HG03039 (cell line): ENCODE results near the gene PIK3R1.

Experiments used
- ATAC-seq: cut with Tn5 transposase; IDR thresholded peaks from one replicate; pipeline ENCODE4 v1.9.1; 2021; ENCODE audit warnings: mild to moderate bottlenecking, moderate library complexity; ENCODE audit not compliant: unreplicated experiment

PIK3R1 gene

GRCh38 chr5:68292316-68292715 is 76.8 kb downstream of the PIK3R1 start:
- ATAC-seq: no peak

- ATAC-seq: no peak
These were observed 80.2 kb downstream of the PIK3R1 start for GRCh38 chr5:68295772-68296171.

GRCh38 chr5:68296895-68297294 is 81.3 kb downstream of the PIK3R1 start:
- ATAC-seq: no peak

- ATAC-seq: no peak
These were observed 82.1 kb downstream of the PIK3R1 start for GRCh38 chr5:68297656-68298055.

- ATAC-seq: no peak
These were observed 82.9 kb downstream of the PIK3R1 start for GRCh38 chr5:68298479-68298878.

GRCh38 chr5:68299105-68299504 is 83.5 kb downstream of the PIK3R1 start:
- no peak for ATAC-seq

- ATAC-seq: no peak
These were observed 84.0 kb downstream of the PIK3R1 start for GRCh38 chr5:68299575-68299974.

GRCh38 chr5:68303038-68303738 is 87.6 kb downstream of the PIK3R1 start:
- no peak for ATAC-seq

- ATAC-seq: no peak
These were observed 88.3 kb downstream of the PIK3R1 start for GRCh38 chr5:68303754-68304420.

GRCh38 chr5:68304421-68305052 is 89.0 kb downstream of the PIK3R1 start:
- no peak for ATAC-seq

GRCh38 chr5:68305223-68305870 is 89.8 kb downstream of the PIK3R1 start:
- ATAC-seq: no peak

- ATAC-seq: no peak
These were observed 90.9 kb downstream of the PIK3R1 start for GRCh38 chr5:68306361-68307014.

- ATAC-seq: no peak
These were observed 97.8 kb downstream of the PIK3R1 start for GRCh38 chr5:68313336-68313735.

GRCh38 chr5:68314465-68314864 is 98.9 kb downstream of the PIK3R1 start:
- no peak for ATAC-seq

- ATAC-seq: peak; percentile 98
These were observed 100.2 kb downstream of the PIK3R1 start for GRCh38 chr5:68315679-68316271.

GRCh38 chr5:68316469-68316868 is 100.9 kb downstream of the PIK3R1 start:
- ATAC-seq: no peak

- no peak for ATAC-seq
These were observed 102.1 kb downstream of the PIK3R1 start for GRCh38 chr5:68317646-68318045.

- ATAC-seq: no peak
These were observed 103.6 kb downstream of the PIK3R1 start for GRCh38 chr5:68318955-68319705.

GRCh38 chr5:68319706-68320412 is 104.3 kb downstream of the PIK3R1 start:
- ATAC-seq: no peak
